RPMI7951 (cell line): ENCODE results near the gene UBXN7. TPM values are rescaled to one million over a fixed set of nuclear protein-coding genes. Genes with fewer than 3 reads are reported as not detected.
"Not testable (repeated sequence)": the region's sequence is repeated elsewhere in the genome, so short reads cannot be mapped to it uniquely, and the experiment has no call there.

Experiments
- DNase-seq: peaks from one replicate; pipeline ENCODE4 v3.0.0-alpha.2; 2012; ENCODE audit warnings: low read depth
- total RNA-seq: library from RNA; depleted of rRNA; stranded (reverse); fragments of >200 nt; shearing (Covaris generic); gene quantifications from 2 replicates; pipeline ENCODE4 v1.2.3, GENCODE V29; 2014

UBXN7 gene
- total RNA-seq, 1 experiment from 2014 or later, result 12.3 TPM

DNA sequence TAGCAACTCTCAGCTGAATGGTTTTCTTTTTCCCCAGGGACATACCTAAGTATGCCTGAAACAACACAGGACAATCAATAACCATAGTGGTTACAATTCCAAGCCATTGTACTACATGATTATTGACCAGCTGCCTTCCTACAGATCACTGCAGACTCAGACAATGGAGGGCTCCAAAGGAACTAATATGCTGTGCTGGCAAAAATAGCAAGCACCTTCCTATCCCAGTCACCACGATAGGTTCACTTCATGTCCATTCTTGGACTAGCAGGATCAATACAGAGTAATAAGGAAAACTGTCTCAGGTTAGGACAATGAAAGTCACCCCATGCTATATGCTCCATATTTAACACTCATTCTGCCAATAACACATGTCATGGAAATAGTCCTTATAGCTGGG is 76.6 kb downstream of the UBXN7 start:
- DNase-seq, result no peak

DNA sequence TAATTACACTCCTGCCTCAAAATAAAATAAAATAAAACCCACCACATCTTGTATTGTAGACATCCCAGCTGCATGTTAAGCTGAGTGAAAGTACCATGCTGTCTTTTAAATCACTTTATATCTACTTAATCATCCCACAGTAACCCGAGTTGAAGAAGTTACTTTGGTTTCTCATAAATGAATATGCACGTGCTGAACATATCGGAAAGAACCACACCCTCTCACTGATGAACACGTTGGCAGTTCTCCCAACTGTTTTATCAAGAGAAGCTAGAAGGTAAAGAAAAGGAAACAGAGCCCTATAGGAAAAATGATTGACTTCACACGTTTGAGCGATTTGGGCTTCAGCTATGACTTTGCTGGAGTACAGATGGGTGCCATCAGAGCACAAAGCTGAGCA is 78.1 kb downstream of the UBXN7 start:
- DNase-seq, result no peak

DNA sequence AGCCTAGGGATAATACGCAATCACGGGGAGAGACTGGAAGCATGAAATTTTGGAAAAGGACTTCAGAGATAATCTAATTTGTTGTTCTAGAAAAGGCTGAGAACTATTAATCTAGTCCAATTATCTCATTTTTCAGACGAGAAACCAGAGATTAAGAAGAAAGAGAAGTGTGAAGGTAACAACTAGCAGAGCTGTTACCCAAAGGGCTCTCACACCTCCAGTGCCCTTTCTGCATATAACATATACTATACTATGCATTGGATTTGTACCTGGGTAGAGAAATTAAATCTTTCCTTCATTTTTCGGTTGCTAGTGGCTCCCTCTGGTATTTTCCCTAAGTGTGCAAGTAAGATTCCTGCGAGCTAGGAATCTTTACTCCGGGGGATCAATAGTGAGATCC is 80.7 kb downstream of the UBXN7 start:
- no peak for DNase-seq

DNA sequence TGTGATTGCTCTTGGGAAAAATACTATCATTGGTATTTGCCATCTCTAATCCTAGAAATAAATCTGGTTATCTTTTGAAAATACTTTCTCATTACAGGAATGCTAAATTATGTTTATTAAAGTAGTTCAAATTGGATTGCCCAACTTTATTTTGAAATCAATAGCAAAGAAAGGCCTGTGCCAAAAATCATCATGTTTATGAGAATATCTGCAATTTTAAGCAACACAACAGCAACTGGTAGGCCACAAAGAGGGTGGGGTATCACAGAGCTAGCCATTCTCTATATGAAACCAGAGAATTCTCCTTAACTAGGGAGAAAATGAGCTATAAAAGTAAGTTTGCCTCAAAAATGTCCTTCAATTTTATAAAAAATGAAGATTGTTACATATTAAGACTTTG is 82.2 kb downstream of the UBXN7 start:
- DNase-seq, result no peak

DNA sequence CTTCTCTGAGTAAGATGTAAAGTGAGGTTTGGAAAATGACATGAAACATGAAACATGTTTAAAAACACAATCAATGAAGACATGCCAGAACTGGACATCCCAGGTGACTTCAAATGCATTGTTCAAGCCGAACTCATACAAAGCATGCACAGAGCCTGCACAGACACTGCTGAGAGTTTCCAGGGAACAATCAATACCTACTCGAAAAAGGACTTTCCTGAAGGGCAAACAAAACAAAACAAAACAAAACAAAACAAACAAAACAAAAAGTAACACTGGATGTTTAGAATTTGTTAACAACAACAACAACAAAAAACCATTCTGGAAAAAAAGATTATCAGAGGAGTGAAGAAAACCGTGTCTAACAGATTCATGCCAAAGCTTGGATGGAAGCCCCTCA is 83.5 kb downstream of the UBXN7 start:
- DNase-seq, result no peak

DNA sequence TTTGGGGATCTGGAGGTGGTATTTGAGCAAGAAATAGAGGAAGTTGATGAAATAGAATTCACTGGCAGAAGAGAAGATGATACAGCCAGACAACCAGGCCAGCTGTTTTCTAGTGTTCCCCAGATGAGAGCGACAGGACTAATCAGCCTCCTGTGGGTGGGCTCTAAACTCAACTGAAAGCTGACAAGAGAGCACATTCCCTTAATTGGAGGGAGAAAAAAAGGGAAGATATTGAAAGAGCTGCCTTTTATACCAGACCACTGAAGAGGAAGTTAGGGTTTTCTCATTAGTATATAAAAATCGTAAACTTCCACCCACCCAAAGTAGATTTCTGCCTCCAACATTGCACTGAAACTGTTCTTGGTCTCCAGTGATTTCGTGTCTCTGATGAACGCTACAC is 87.6 kb downstream of the UBXN7 start:
- DNase-seq, result no peak

DNA sequence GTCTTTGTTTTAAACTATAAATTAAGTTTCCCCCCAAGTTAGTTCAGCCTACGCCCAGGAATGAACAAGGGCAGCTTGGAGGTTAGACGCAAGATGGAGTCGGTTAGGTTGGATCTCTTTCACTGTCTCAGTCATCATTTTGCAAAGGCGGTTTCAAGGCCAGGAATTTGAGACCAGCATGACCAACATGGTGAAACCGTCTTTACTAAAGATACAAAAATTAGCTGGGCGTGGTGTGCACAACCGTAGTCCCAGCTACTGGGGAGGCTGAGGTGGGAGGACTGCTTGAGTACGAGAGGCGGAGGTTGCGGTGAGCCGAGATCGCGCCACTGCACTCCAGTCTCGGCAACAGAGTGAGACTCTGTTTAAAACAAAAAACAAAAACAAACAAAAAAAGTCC is 88.3 kb downstream of the UBXN7 start:
- DNase-seq, result not testable (repeated sequence)

DNA sequence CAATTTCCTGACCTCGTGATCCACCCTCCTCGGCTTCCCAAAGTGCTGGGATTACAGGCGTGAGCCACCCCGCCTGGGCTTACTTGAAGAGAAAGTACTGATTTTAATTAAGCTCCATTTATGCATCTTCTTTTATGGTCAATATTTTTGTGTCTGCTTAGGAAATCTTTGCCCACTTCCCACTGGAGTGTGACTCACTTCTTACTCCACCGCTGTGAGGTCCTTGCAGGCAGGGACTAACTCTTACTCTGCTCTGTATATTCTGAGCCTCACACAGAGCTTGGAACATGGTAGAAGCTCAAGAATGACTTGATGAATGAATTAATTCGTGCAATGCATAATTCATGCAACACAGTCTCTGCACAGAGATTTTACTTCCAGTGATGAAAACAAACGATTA is 91.1 kb downstream of the UBXN7 start:
- DNase-seq, result peak; percentile 80

DNA sequence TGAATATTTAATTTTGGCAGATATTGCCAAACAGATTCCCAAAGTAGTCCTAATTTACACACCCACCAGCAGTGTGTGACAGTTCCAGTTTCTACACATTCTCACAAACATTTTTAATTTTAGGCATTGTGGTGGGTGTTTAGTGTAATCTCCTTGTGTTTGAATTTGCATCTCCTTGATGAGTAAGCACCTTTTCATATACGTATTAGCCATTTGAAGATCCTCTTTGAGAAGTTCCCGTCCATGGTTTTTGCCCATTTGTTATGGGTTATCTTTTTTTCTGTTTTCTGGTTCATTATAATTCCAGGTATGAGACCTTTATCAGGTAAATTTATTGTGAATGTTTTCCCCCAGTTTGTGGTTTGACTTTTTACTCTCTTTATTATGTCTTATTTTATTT is 91.8 kb downstream of the UBXN7 start:
- no peak for DNase-seq

DNA sequence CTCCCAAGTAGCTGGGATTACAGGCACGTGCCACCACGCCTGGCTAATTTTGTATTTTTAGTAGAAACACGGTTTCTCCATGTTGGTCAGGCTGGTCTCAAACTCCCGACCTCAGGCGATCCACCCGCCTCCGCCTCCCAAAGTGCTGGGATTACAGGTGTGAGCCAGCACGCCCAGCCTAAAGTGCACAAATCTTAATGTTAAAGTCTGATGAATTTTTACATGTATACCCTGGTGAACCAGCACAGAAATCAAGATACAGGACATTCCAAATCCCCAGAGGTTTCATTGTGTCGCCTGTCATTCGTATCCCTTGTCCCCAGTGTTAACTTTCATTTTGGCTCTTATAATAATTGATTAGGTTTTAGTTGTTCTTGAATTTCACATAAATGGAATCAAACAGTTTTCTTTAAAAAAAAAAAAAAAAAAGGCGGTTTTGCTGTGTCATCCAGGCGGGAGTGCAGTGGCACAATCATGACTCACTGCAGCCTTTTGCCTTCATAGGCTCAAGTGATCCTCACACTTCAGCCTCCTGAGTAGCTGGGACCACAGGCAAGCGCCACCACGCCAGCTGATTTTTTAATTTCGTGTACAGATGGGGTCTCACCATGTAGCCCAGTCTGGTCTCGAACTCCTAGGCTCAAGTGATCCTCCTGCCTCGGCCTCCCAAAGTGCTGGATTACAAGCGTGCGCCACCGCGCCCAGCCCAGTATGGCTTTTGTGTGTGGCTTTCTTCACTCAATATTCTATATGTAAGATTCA is 92.6 kb downstream of the UBXN7 start:
- DNase-seq, result peak; percentile 86

DNA sequence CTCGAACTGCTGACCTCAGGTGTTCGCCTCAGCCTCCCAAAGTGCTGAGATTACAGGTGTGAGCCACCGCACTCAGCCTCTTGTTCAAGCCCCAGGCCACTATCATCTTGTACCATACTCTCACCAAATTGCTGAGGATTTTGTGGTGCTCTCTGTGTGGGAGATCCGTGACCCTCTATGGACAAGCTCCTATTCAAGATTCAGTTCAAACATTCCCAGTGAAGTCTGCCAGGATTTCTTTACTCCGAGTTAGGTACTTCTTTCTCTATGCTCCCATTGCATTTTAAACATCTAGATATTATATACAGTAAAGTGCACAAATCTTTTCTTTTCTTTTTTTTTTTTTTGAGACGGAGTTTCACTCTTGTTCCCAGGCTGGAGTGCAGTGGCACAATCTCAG is 93.2 kb downstream of the UBXN7 start:
- peak; percentile 13 for DNase-seq

DNA sequence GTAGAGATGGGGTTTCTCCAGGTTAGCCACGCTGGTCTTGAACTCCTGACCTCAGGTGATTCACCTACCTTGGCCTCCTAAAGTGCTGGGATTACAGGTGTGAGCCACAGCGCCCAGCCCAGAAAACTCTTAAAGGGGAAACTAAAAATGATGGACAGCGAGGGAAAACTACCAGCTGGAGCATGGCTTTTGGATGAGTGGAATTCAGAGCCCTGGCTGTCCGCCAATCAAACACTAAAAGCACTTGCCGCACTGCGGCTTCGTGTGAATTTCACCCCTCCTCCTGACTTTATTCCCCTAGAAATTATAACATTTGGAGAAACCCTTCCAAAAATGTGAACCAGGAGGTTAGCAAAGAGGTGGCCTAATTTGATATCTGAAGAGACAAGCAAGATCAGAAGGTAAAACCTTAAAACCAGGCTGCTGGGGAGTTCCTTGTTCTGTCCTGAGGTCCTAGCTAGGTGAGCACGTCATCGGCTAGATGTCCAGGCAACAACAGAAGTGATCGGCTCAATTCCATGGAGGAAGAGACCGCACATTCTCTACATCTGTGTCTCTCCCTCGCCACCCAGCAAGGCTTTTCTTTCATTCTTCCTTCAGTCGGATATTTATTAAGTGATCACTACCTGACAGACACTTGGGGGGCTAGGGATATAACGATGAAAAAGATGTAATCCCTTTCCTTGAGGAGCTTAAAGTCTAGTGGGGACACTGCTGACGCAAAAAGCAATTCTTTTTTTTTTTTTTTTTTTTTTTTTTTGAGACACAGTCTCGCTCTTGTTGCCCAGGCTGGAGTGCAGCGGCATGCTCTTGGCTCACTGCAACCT is 95.7 kb downstream of the UBXN7 start:
- no peak for DNase-seq

DNA sequence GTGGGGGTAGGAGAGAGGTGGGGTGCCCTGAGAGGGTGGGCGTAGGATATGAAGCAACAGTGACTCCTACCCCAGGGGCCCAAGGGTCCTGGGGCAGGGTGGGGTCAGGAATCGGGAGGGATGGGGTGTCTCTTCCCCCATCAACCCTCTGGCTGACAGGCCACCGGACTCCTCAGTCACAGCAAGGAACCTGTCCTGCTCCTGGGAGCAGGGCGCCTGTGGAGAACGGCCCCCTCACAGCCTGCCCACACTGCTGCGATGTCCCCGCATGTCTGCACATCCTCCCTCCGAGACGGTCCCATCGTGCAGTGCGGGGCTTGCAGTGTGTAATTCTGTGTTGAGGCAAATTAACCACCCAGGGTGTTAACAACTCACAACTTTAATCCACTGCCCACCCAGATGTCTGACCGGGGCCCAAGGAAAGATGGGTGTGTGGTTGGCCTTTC is 96.7 kb downstream of the UBXN7 start:
- no peak for DNase-seq

DNA sequence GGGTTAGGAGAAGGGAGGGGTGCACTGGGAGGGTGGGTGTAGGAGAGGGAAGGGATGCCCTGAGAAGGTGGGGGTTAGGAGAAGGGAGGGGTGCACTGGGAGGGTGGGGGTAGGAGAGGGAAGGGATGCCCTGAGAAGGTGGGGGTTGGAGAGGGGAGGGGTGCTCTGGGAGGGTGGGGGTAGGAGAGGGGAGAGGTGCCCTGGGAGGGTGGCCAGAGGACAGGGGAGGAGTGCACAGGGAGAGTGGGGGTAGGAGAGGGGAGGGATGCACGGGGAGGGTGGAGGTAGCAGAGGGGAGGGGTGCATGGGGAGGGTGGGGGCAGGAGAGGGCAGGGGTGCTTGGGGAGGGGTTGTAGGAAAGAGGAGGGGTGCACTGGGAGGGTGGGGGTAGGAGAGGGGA is 97.2 kb downstream of the UBXN7 start:
- no peak for DNase-seq

DNA sequence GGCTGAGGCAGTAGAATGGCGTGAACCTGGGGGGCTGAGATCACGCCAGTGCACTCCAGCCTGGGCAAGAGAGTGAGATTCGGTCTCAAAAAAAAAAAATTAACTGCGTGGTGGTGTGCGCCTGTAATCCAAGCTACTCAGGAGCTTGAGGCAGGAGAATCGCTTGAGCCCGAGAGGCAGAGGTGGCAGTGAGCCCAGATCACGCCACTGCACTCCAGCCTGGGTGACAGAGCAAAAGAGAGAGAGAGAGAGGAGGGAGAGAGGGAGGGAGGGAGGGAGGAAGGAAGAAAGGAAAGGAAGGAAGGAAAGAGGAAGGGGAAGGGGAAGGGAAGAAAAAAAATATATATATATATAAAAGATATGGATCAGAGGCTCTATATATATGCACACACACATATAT is 100.1 kb downstream of the UBXN7 start:
- DNase-seq, result no peak

DNA sequence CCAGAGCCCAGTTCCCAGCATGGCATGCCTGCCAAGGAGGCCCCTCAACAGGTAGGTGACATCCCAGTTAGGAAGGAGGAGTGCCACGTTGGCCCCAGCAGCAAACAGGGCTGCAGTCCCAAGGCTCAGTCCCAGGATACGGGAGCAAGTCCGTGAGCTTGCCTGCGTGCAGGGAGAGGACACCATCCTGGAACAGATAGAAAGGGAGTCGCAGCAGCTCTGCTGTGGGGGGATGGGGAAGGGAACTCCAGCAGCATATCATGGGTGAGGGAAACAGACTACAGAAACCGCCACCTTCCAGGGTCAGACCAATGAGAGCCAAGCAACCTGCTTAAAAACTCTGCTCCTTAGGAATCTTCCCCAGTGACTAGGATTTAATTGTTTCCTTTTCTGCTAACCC is 104.8 kb downstream of the UBXN7 start:
- no peak for DNase-seq

DNA sequence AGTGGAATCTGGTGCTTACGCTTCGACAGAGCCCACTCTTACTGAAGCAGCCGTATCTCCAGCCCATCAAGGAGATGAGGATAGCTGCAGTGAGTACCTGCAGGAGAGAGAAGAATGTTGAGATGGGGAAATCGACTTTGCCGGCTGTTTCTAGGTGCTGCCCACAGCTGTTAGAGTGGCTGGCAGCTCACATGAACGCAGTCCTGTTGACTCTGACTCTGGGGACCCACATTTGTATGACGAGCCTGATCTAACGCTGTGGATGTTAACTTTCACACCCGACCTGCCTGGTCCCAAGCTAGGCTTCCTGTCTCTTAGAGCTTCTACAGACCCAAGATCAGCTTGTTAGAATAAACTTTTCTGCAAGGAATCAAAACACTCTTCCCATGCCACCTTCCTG is 105.3 kb downstream of the UBXN7 start:
- no peak for DNase-seq

DNA sequence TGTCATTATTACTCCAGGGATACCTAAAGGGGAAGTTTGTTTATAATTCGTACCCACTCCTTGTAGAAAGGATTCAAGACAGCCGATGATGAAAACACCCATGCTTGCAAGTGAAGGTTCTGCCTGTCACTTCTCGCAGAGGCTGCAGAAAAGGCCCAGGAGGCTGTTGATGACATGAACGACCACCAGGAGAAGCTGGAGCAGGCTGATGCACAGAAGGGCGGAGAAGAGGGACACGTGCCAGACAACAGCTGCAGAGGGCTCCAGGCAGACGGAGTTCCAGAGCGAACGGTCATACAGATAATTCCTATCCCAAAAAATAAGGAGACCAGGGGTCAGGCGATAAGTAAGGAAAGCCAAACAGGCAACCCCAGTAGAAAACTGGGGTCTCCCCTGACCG is 108.5 kb downstream of the UBXN7 start:
- DNase-seq, result no peak

DNA sequence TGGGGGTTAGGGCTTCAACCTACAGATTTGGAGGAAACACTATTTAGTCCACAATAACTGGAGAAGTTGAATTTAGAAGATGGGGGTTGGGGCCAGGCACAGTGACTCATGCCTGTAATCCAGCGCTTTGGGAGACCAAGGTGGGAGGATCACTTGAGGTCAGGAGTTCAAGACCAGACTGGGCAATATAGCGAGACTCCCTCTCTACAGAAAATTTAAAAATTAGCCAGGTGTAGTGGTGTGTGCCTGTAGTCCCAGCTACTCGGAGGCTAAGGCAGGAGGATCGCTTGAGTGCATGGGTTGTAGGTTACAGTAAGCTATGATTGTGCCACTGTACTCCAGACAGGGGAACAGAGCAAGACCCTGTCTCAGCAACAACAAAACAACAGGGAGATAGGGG is 109.2 kb downstream of the UBXN7 start:
- no peak for DNase-seq

DNA sequence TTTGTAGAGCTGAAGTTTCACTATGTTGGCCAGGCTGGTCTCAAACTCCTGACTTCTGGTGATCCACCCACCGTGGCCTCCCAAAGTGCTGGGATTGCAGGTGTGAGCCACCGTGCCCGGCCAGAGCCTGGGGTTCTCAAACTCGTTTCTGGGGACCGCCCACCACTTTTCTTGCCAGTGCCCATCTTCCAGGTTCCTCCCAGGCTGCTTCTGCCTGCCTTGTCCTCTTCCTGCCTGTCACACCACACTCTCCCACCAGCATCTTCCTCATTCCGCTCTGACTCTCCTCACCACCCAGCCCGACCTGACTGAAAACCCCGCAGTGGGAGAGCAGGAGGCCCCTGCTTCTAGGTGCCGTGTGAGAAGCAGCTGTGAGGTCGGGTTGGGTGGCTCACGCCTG is 111.1 kb downstream of the UBXN7 start:
- DNase-seq, result no peak

DNA sequence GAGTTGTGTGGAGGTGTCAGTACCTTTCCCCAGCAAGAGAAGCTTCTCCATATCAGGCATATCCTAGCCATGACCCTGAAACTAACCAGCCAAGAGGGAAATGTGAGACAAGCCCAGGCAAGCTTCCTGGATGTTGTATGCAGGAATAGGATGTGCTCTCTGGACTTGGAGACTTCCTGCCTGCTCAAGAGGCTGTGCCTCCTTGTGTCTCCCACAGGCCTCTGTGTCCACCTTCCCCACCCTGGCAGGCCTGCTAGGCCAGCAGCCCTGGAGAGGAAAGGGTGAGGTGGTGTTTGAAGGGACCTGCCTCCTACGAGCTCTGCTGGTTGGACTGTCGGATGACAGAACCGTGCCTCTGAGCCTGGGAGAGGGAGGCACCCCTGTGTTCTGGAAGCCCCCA is 112.1 kb downstream of the UBXN7 start:
- DNase-seq, result no peak

DNA sequence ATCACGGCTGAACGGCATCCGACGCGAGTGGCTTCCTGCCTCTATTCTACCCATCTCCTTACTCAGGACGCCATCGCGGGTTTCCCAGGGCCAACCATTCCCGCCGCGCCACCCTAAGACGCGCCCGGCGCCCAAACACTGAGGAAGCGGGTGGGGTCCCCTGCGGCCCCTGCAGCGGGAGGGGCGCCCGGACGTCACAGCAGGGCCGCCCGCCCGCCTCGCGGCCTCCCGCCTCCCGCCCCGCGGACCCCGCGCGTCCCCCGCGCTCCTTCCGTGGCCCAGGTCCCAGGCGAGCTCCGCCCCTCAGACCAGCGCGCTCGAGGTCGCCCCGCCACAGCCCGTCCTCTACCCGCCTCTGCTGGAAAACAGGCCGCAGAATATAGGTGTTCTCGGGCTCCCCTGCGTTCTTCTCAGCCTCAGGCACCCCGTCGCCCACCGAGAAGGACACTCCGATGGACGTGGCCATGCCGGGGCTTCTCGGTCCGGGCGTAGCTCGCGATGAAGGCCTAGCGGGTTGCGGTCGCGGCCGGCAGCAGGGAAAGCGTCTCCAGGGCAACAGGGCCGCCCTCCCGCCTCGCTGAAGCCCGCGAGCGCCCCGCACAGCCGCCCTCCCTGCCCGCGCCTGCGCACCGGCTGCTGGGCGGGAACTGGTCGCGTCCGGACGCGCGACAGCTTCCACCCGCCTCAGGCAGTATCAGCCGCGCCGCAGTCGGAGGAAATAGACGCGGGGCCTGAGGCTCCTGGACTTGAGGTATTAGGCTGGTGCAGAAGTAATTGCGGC is 114.3 kb downstream of the UBXN7 start, which contains the start of gene DYNLT2B:
Gene DYNLT2B, minus strand, starts transcription at position 554 of the 781 bp plus-strand sequence. Its CDS starts 88 bp downstream, at position 466.
- DNase-seq, result peak; percentile 92
